HepG2 (cell line): ENCODE results near the gene C1RL. TPM values are rescaled to one million over a fixed set of nuclear protein-coding genes. Genes with fewer than 3 reads are reported as not detected.

Experiments
- ATAC-seq: fragments of 200-7000 bp; cut with Tn5 transposase; 3 replicates; pipeline ENCODE4 v1.9.1; 2020; ENCODE audit warnings: mild to moderate bottlenecking, moderate library complexity
- BruUV-seq: library from RNA; stranded (reverse); fragments of 400-500 nt; replicated peaks from 2 replicates; lab custom pipeline; 2021; lab: Mats Ljungman, UMichigan
- CTCF ChIA-PET: fragments of 300-600 bp; formaldehyde crosslinking; extraction: SDS; loops from one replicate; lab custom pipeline; 2021; ENCODE audit warnings: low total read pairs, inconsistent platforms, low intra/inter-chr PET ratio; lab: Yijun Ruan, JAX
- POLR2A ChIA-PET: fragments of 350-600 bp; sonication (Branson Sonifier 250); formaldehyde crosslinking; loops from one replicate; lab custom pipeline; 2020; ENCODE audit warnings: antibody characterized with exemption, inconsistent platforms; lab: Yijun Ruan, JAX
- DNase-seq: peaks from one replicate; pipeline ENCODE4 v3.0.0-alpha.2; 2015; ENCODE audit warnings: low spot score
- FAIRE-seq: peaks from 3 replicates; lab custom pipeline; 2011; peaks lifted over from hg19 to GRCh38; lab: Jason Lieb, UNC
- H2AFZ ChIP-seq: one replicate; pipeline ENCODE4 v1.6.1; 2011; ENCODE audit warnings: low read length, inconsistent platforms
- H3K27ac ChIP-seq: fragments of 300-600 bp; 3 replicates; pipeline ENCODE4 v1.8.0; 2011; ENCODE audit warnings: mixed run types, mild to moderate bottlenecking, mixed read lengths, low read length, inconsistent platforms; ENCODE audit not compliant: insufficient read depth; ENCODE audit errors: extremely low read length
- H3K27me3 ChIP-seq, 2 experiments: fragments of 200-600 bp in 1 of 2; 2 replicates in 1 of 2; 3 replicates in 1 of 2; pipeline versions ENCODE4 v1.6.0 to v1.8.0; 2011; ENCODE audit warnings: low read length in 2 of 2, mild to moderate bottlenecking in 2 of 2, moderate library complexity in 2 of 2, inconsistent platforms in 1 of 2; ENCODE audit not compliant: insufficient read depth in 2 of 2, control insufficient read depth in 1 of 2
- H3K36me3 ChIP-seq, 2 experiments: fragments of 200-600 bp in 1 of 2; replicated peaks in 1 of 2; 2 replicates in 1 of 2; 3 replicates in 1 of 2; pipeline versions ENCODE4 v1.5.1 to v1.8.0; 2011; ENCODE audit warnings: low read length in 2 of 2, inconsistent platforms in 1 of 2; ENCODE audit not compliant: insufficient read depth in 2 of 2, control insufficient read depth in 1 of 2
- H3K4me1 ChIP-seq: 2 replicates; pipeline ENCODE4 v1.5.1; 2012; ENCODE audit warnings: low read length, inconsistent platforms; ENCODE audit not compliant: insufficient read depth
- H3K4me2 ChIP-seq: 2 replicates; pipeline ENCODE4 v1.6.0; 2011; ENCODE audit warnings: low read depth, low read length, inconsistent platforms
- H3K4me3 ChIP-seq, 3 experiments: fragments of 200-600 bp in 1 of 3; sonication (generic), shearing (Covaris generic) in 1 of 3; replicated peaks in 1 of 3; 2 replicates each; pipeline ENCODE4 v1.5.1; 2011 to 2016; ENCODE audit warnings: low read length in 3 of 3, inconsistent platforms in 2 of 3, low read depth in 2 of 3, mild to moderate bottlenecking in 2 of 3, control low read depth in 1 of 3, mixed read lengths in 1 of 3; ENCODE audit not compliant: insufficient read depth in 1 of 3
- H3K79me2 ChIP-seq: one replicate; pipeline ENCODE4 v1.6.1; 2011; ENCODE audit warnings: low read length, inconsistent platforms; ENCODE audit not compliant: insufficient read depth
- H3K9ac ChIP-seq: 2 replicates; pipeline ENCODE4 v1.6.0; 2011; ENCODE audit warnings: mild to moderate bottlenecking, low read depth, low read length, inconsistent platforms; ENCODE audit not compliant: insufficient read depth
- H3K9me3 ChIP-seq: 2 replicates; pipeline ENCODE4 v1.5.1; 2012; ENCODE audit warnings: mild to moderate bottlenecking, low read length
- H4K20me1 ChIP-seq: 2 replicates; pipeline ENCODE4 v1.6.0; 2011; ENCODE audit warnings: inconsistent platforms, mild to moderate bottlenecking, low read length, moderate library complexity; ENCODE audit not compliant: insufficient read depth
- BRF2 ChIP-seq: sonication (generic); formaldehyde crosslinking; IDR thresholded peaks from 2 replicates; pipeline ENCODE4 v1.8.1; 2022; ENCODE audit warnings: mild to moderate bottlenecking, missing genetic modification reagents
- FIP1L1 ChIP-seq: fragments of 200-400 bp; formaldehyde crosslinking; IDR thresholded peaks from 2 replicates; pipeline ENCODE4 v1.6.1; 2018; ENCODE audit warnings: low read depth, mild to moderate bottlenecking, low read length, moderate library complexity, borderline replicate concordance; ENCODE audit not compliant: insufficient read depth
- GABPA ChIP-seq, 2 experiments: IDR thresholded peaks; 2 replicates each; pipeline ENCODE4 v1.6.1; 2011 to 2016; ENCODE audit warnings: low read depth in 2 of 2, low read length in 1 of 2, missing biosample characterization in 1 of 2, missing genetic modification characterization in 1 of 2
- PPARG ChIP-seq: conservative IDR thresholded peaks from 2 replicates; pipeline ENCODE4 v1.6.1; 2016; ENCODE audit warnings: missing biosample characterization, missing genetic modification reagents
- RBAK ChIP-seq: sonication (generic); formaldehyde crosslinking; IDR thresholded peaks from 2 replicates; pipeline ENCODE4 v1.5.1; 2020; ENCODE audit warnings: mild to moderate bottlenecking, missing genetic modification reagents
- ZBED4 ChIP-seq: sonication (generic); formaldehyde crosslinking; IDR thresholded peaks from 2 replicates; pipeline ENCODE4 v1.4.0; 2020; ENCODE audit warnings: missing genetic modification reagents, borderline replicate concordance
- ZNF280B ChIP-seq: sonication (generic); formaldehyde crosslinking; IDR thresholded peaks from 2 replicates; pipeline ENCODE4 v1.5.0; 2020; ENCODE audit warnings: missing genetic modification reagents, mild to moderate bottlenecking, borderline replicate concordance
- ZNF574 ChIP-seq: sonication (generic); formaldehyde crosslinking; IDR thresholded peaks from 2 replicates; pipeline ENCODE4 v1.4.0; 2020; ENCODE audit warnings: missing genetic modification reagents
- ZNF614 ChIP-seq: IDR thresholded peaks from 2 replicates; pipeline ENCODE4 v1.6.1; 2018; ENCODE audit warnings: missing biosample characterization, missing genetic modification reagents, inconsistent platforms, borderline replicate concordance
- WGBS: methylation state at CpG from one replicate; pipeline ENCODE4 v1.1.6; 2017; ENCODE audit warnings: low lambda C conversion rate; 5-methylcytosine and 5-hydroxymethylcytosine counted together
- in situ Hi-C: cut with HindIII; loops from 2 replicates; pipeline ENCODE4 v1.10.0; 2017; ENCODE audit warnings: low pct_unique_long_range_greater_than_20kb; ENCODE audit not compliant: extremely low pct_ligation_motif_present
- intact Hi-C: fragments of 100-400 bp; cut with micrococcal nuclease; formaldehyde crosslinking; loops from one replicate; pipeline ENCODE4 v1.10.0; 2022; ENCODE audit not compliant: unreplicated experiment
- polyA plus RNA-seq, 8 experiments: library from polyadenylated mRNA; depleted of rRNA in 3 of 8; stranded (reverse) in 7 of 8; unstranded in 1 of 8; fragments of >200 nt; fragmentation: Illumina TruSeq in 4 of 8; extraction: Trizol in 4 of 8; gene quantifications; 2 replicates each; pipeline versions ENCODE4 v1.2.1 to v1.2.3, GENCODE V29; 2011 to 2016; ENCODE audit warnings: low read depth in 4 of 8, missing spikeins in 1 of 8, mixed read lengths in 1 of 8; ENCODE audit not compliant: insufficient read depth in 1 of 8
- total RNA-seq, 5 experiments: library from RNA; depleted of rRNA; stranded (reverse); fragments of >200 nt; fragmentation: Illumina TruSeq; extraction: Trizol; gene quantifications; 2 replicates each; pipeline ENCODE4 v1.2.3, GENCODE V29; 2016; ENCODE audit warnings: low read depth in 1 of 5

The C1RL gene
- total and polyA plus RNA-seq, 2 of the 13 experiments (the other 11 are each of a cell fraction or from before 2014, with no cell fraction given): 28.9 to 53.1 TPM

GRCh38 chr12:7068240-7068993, 40.6 kb downstream of the C1RL start:
- H3K27ac ChIP-seq: no peak overlapping the region

More at GRCh38 chr12:7068240-7068993, 40.6 kb downstream of the C1RL start:
- no TSS peak for BruUV-seq
- in situ Hi-C loops (loop anchor here (10.0 kb wide), 1 partner anchor 46 kb away; no protein-coding TSS in a partner anchor), intact Hi-C loops (no loop called here)
- no peak overlapping the region for H3K9ac ChIP-seq
- no peak for FAIRE-seq
- CTCF ChIA-PET: no interaction called here
- no peak overlapping the region for H3K4me3 ChIP-seq
- H3K36me3 ChIP-seq: no peaks in the 10 kb centered on the region
- peaks cover 18% of the 10 kb centered on the region for H3K4me1 ChIP-seq
- TF ChIP-seq ZBED4 (CRISPR knock-in tag) (no peak), ZNF574 (no peak), BRF2 (CRISPR knock-in tag) (no peak), FIP1L1 (no peak), ZNF280B (CRISPR knock-in tag) (no peak), GABPA (IDR thresholded peaks at IDR 0.05; ENCODE audit: low read depth, low read length) (no peak), GABPA (CRISPR knock-in tag; IDR thresholded peaks at IDR 0.05; ENCODE audit: low read depth) (no peak), ZNF614 (CRISPR knock-in tag) (no peak), PPARG (no peak), RBAK (CRISPR knock-in tag) (no peak)
- TF ChIP-seq, all 625 proteins: peak for 0
- no peaks in the 10 kb centered on the region for H3K27me3 ChIP-seq
- ATAC-seq: no peak
- H2AFZ ChIP-seq: no peak overlapping the region
- no peaks in the 10 kb centered on the region for H4K20me1 ChIP-seq
- no peaks in the 10 kb centered on the region for H3K79me2 ChIP-seq
- POLR2A ChIA-PET: interaction anchor here (0.6 to 1.4 kb wide), 2 partner anchors 11 to 40 kb away, joined by 3 to 4 read pairs; no protein-coding TSS in a partner anchor
- H3K4me2 ChIP-seq: no peak overlapping the region
- 86% methylated on average over 11 of the region's 11 CpGs for WGBS
- H3K9me3 ChIP-seq: no peaks in the 10 kb centered on the region
- DNase-seq: no peak
